HepG2 (cell line): ENCODE measurements around the gene METAP1D. TPM values are rescaled to one million over a fixed set of nuclear protein-coding genes. Genes with fewer than 3 reads are reported as not detected.

Source experiments
- ARNT ChIP-seq: fragments of 450-650 bp; IDR thresholded peaks from 2 replicates; pipeline ENCODE4 v1.6.1; 2017
- CENPT ChIP-seq: sonication (generic); formaldehyde crosslinking; IDR thresholded peaks from 2 replicates; pipeline ENCODE4 v1.8.0; 2022; ENCODE audit warnings: low read depth, mild to moderate bottlenecking, moderate library complexity, missing genetic modification reagents
- DPF2 ChIP-seq: sonication (generic); formaldehyde crosslinking; IDR thresholded peaks from 2 replicates; pipeline ENCODE4 v1.4.0; 2020; ENCODE audit warnings: mild to moderate bottlenecking, low read depth, missing genetic modification reagents, borderline replicate concordance
- EEA1 ChIP-seq: sonication (generic); formaldehyde crosslinking; IDR thresholded peaks from 2 replicates; pipeline ENCODE4 v1.5.1; 2020; ENCODE audit warnings: mild to moderate bottlenecking, missing genetic modification reagents, borderline replicate concordance
- HOXA3 ChIP-seq: sonication (generic); formaldehyde crosslinking; IDR thresholded peaks from 2 replicates; pipeline ENCODE4 v1.5.0; 2020; ENCODE audit warnings: missing genetic modification reagents
- IKZF1 ChIP-seq: fragments of 450-650 bp; IDR thresholded peaks from 2 replicates; pipeline ENCODE4 v1.7.1; 2016
- KAT2B ChIP-seq: fragments of 150-350 bp; IDR thresholded peaks from 2 replicates; pipeline ENCODE4 v1.6.1; 2014; ENCODE audit warnings: low read depth, low read length, borderline replicate concordance
- KAT7 ChIP-seq: IDR thresholded peaks from 2 replicates; pipeline ENCODE4 v1.6.1; 2018; ENCODE audit warnings: borderline replicate concordance, missing compliant biosample characterization
- NCOA2 ChIP-seq: sonication (generic); formaldehyde crosslinking; IDR thresholded peaks from 2 replicates; pipeline ENCODE4 v1.8.0; 2022; ENCODE audit warnings: inconsistent platforms
- NRL ChIP-seq: sonication (generic); formaldehyde crosslinking; IDR thresholded peaks from 2 replicates; pipeline ENCODE4 v1.5.0; 2020; ENCODE audit warnings: missing genetic modification reagents, mild to moderate bottlenecking, moderate library complexity, borderline replicate concordance
- RELA ChIP-seq: sonication (generic); formaldehyde crosslinking; IDR thresholded peaks from 2 replicates; pipeline ENCODE4 v1.4.0; 2020; ENCODE audit warnings: missing genetic modification reagents
- REXO4 ChIP-seq: sonication (generic); formaldehyde crosslinking; IDR thresholded peaks from 2 replicates; pipeline ENCODE4 v1.8.0; 2022; ENCODE audit warnings: missing genetic modification reagents, mild to moderate bottlenecking, borderline replicate concordance
- SALL2 ChIP-seq: sonication (generic); formaldehyde crosslinking; IDR thresholded peaks from 2 replicates; pipeline ENCODE4 v1.8.1; 2023; ENCODE audit warnings: mild to moderate bottlenecking, missing genetic modification reagents, inconsistent platforms
- SMAD9 ChIP-seq: sonication (generic); formaldehyde crosslinking; IDR thresholded peaks from 2 replicates; pipeline ENCODE4 v1.5.1; 2020; ENCODE audit warnings: mild to moderate bottlenecking, missing genetic modification reagents
- SRSF9 ChIP-seq: fragments of 200-400 bp; formaldehyde crosslinking; IDR thresholded peaks from 2 replicates; pipeline ENCODE4 v1.6.1; 2018; ENCODE audit warnings: borderline replicate concordance, mild to moderate bottlenecking, low read depth, low read length; ENCODE audit not compliant: insufficient read depth, poor library complexity, severe bottlenecking
- TBL1XR1 ChIP-seq: fragments of 150-350 bp; IDR thresholded peaks from 2 replicates; pipeline ENCODE4 v1.6.1; 2014; ENCODE audit warnings: borderline replicate concordance, low read length; ENCODE audit not compliant: partially characterized antibody
- ZMYM4 ChIP-seq: sonication (generic); formaldehyde crosslinking; IDR thresholded peaks from 2 replicates; pipeline ENCODE4 v1.8.1; 2023; ENCODE audit warnings: mild to moderate bottlenecking, missing genetic modification reagents
- ZNF205 ChIP-seq: IDR thresholded peaks from 2 replicates; pipeline ENCODE4 v1.6.1; 2018; ENCODE audit warnings: missing biosample characterization, missing genetic modification reagents
- ZNF44 ChIP-seq: sonication (generic); formaldehyde crosslinking; IDR thresholded peaks from 2 replicates; pipeline ENCODE4 v1.5.1; 2020; ENCODE audit warnings: mild to moderate bottlenecking, missing genetic modification reagents
- ZNF557 ChIP-seq: sonication (generic); formaldehyde crosslinking; IDR thresholded peaks from 2 replicates; pipeline ENCODE4 v1.4.0; 2020; ENCODE audit warnings: missing genetic modification reagents
- ZNF879 ChIP-seq: sonication (generic); formaldehyde crosslinking; IDR thresholded peaks from 2 replicates; pipeline ENCODE4 v1.8.1; 2023; ENCODE audit warnings: missing genetic modification reagents
- polyA plus RNA-seq, 8 experiments: library from polyadenylated mRNA; depleted of rRNA in 3 of 8; stranded (reverse) in 7 of 8; unstranded in 1 of 8; fragments of >200 nt; fragmentation: Illumina TruSeq in 4 of 8; extraction: Trizol in 4 of 8; gene quantifications; 2 replicates each; pipeline versions ENCODE4 v1.2.1 to v1.2.3, GENCODE V29; 2011 to 2016; ENCODE audit warnings: low read depth in 4 of 8, missing spikeins in 1 of 8, mixed read lengths in 1 of 8; ENCODE audit not compliant: insufficient read depth in 1 of 8
- total RNA-seq, 5 experiments: library from RNA; depleted of rRNA; stranded (reverse); fragments of >200 nt; fragmentation: Illumina TruSeq; extraction: Trizol; gene quantifications; 2 replicates each; pipeline ENCODE4 v1.2.3, GENCODE V29; 2016; ENCODE audit warnings: low read depth in 1 of 5
- TF ChIP-seq, protein P1 (sequence below): sonication (generic); formaldehyde crosslinking; IDR thresholded peaks from 2 replicates; pipeline ENCODE4 v1.4.0; 2020; ENCODE audit warnings: missing genetic modification reagents; ENCODE audit errors: not compliant biosample characterization
- TF ChIP-seq, protein P2 (sequence below): fragments of 450-650 bp; IDR thresholded peaks from 2 replicates; pipeline ENCODE4 v1.6.1; 2017
- TF ChIP-seq, protein P3 (sequence below): sonication (generic); formaldehyde crosslinking; IDR thresholded peaks from 2 replicates; pipeline ENCODE4 v1.4.0; 2020; ENCODE audit warnings: missing genetic modification reagents
- TF ChIP-seq, protein P4 (sequence below): sonication (generic); formaldehyde crosslinking; IDR thresholded peaks from 2 replicates; pipeline ENCODE4 v1.8.0; 2022; ENCODE audit warnings: mild to moderate bottlenecking, missing genetic modification reagents, moderate library complexity

Gene METAP1D
- total and polyA plus RNA-seq, 2 of the 13 experiments (the other 11 are each of a cell fraction or from before 2014, with no cell fraction given), result 14.7 to 21.6 TPM

DNA sequence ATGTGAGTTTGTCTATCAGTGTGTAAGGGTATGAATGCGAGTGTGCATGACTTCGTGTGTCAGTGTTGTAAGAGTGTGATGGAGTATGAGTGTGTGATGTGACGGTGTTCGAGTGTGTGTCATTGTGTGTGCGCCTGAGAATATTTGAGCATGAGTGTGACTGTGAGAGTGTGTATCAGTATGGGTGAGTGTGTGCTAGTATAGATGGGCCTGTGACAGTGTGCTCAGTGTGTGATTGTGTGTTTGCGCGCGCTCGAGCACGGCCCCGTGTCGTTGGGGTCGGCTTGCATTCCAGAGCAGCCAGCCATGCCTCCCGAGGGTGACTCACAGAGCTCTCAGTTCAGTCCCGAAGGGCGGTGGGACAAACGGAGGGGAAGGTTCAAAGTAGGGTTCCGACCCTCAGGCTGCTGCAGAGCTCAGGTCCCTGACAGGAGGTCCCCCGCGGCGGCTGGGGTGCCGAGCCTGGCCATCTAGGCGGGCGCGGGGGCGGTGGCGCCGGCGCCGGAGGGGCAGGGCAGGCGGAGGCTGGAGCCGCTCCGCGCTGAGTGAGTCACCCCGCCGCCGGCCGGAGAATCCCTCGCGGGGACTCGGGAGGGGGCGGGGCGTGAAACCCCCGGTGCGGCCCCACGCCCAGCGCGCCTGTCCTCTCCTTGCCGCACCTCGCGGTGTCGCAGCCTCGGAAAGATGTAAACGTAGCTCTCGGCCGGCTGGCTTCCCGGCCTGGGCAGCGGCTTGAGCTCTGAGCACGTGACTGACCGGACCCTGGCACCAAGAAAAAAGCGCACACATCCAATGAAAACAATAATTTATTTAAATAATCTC is 99.1 kb downstream of the METAP1D start (continued):
- TF ChIP-seq KAT2B, result no peak
- TF ChIP-seq, protein P1, sequence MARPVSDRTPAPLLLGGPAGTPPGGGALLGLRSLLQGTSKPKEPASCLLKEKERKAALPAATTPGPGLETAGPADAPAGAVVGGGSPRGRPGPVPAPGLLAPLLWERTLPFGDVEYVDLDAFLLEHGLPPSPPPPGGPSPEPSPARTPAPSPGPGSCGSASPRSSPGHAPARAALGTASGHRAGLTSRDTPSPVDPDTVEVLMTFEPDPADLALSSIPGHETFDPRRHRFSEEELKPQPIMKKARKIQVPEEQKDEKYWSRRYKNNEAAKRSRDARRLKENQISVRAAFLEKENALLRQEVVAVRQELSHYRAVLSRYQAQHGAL (CRISPR knock-in tag), result no peak
- no peak for TF ChIP-seq REXO4 (CRISPR knock-in tag)
- TF ChIP-seq ARNT, result peak; percentile 91; the same call in 1 of the 2 replicates
- no peak for TF ChIP-seq SRSF9
- TF ChIP-seq, protein P2, sequence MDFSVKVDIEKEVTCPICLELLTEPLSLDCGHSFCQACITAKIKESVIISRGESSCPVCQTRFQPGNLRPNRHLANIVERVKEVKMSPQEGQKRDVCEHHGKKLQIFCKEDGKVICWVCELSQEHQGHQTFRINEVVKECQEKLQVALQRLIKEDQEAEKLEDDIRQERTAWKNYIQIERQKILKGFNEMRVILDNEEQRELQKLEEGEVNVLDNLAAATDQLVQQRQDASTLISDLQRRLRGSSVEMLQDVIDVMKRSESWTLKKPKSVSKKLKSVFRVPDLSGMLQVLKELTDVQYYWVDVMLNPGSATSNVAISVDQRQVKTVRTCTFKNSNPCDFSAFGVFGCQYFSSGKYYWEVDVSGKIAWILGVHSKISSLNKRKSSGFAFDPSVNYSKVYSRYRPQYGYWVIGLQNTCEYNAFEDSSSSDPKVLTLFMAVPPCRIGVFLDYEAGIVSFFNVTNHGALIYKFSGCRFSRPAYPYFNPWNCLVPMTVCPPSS, result no peak
- 0 out of 2 replicates have a peak, but pooled peaks have one; percentile 45 for TF ChIP-seq SALL2
- TF ChIP-seq TBL1XR1, result no peak
- TF ChIP-seq DPF2 (CRISPR knock-in tag), result no peak
- no peak for TF ChIP-seq SMAD9 (CRISPR knock-in tag)
- TF ChIP-seq ZMYM4 (CRISPR knock-in tag), result peak; percentile 24; the same call in 1 of the 2 replicates
- TF ChIP-seq ZNF205 (CRISPR knock-in tag), result no peak
- TF ChIP-seq NRL (CRISPR knock-in tag), result peak; percentile 61; the same call in 1 of the 2 replicates
- peak; percentile 41; the same call in 1 of the 2 replicates for TF ChIP-seq EEA1 (CRISPR knock-in tag)
- TF ChIP-seq CENPT, result 0 out of 2 replicates have a peak, but pooled peaks have one; percentile 11
- TF ChIP-seq IKZF1, result no peak
- peak; percentile 61 for TF ChIP-seq HOXA3 (CRISPR knock-in tag)
- TF ChIP-seq RELA (CRISPR knock-in tag), result no peak; the same call in 1 of the 2 replicates
- no peak; the same call in 1 of the 2 replicates for TF ChIP-seq NCOA2
- no peak for TF ChIP-seq ZNF879 (CRISPR knock-in tag)
- TF ChIP-seq, protein P3, sequence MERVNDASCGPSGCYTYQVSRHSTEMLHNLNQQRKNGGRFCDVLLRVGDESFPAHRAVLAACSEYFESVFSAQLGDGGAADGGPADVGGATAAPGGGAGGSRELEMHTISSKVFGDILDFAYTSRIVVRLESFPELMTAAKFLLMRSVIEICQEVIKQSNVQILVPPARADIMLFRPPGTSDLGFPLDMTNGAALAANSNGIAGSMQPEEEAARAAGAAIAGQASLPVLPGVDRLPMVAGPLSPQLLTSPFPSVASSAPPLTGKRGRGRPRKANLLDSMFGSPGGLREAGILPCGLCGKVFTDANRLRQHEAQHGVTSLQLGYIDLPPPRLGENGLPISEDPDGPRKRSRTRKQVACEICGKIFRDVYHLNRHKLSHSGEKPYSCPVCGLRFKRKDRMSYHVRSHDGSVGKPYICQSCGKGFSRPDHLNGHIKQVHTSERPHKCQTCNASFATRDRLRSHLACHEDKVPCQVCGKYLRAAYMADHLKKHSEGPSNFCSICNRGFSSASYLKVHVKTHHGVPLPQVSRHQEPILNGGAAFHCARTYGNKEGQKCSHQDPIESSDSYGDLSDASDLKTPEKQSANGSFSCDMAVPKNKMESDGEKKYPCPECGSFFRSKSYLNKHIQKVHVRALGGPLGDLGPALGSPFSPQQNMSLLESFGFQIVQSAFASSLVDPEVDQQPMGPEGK, result peak; percentile 58; the same call in 1 of the 2 replicates
- TF ChIP-seq, protein P4, sequence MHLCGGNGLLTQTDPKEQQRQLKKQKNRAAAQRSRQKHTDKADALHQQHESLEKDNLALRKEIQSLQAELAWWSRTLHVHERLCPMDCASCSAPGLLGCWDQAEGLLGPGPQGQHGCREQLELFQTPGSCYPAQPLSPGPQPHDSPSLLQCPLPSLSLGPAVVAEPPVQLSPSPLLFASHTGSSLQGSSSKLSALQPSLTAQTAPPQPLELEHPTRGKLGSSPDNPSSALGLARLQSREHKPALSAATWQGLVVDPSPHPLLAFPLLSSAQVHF (CRISPR knock-in tag), result no peak
- 0 out of 2 replicates have a peak, but pooled peaks have one; percentile 26 for TF ChIP-seq KAT7 (CRISPR knock-in tag)
- TF ChIP-seq ZNF557 (CRISPR knock-in tag), result no peak
- no peak for TF ChIP-seq ZNF44 (CRISPR knock-in tag)
